ENCODE data around the gene DCDC2C. TPM values are rescaled to one million over a fixed set of nuclear protein-coding genes. Genes with fewer than 3 reads are reported as not detected.

DCDC2C gene
- total RNA-seq, 2 donors from 2014 or later = not detected

DNA sequence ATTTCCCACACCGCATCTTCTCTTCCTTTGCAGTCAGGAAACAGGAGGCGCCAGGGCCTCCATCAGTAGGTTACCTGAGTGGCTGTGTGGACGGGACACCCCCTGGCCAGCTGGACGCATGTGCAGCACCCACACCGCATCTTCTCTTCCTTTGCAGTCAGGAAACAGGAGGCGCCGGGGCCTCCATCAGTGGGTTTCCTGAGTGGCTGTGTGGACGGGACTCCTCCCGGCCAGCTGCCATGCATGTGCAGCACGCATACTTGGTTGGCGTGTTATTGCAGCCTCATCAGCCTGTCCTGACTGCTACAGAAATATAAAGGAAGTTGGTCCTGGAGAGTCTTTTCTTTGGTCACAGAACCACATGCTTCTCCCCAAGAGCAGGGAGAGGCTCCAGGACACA is 74.6 kb downstream of the DCDC2C start:
- Histone ChIP-seq H3K9me3 (no peaks in the 10 kb centered on the region), H3K4me3 (no peak overlapping the region), H3K27me3 (no peaks in the 10 kb centered on the region), H3K4me1 (no peaks in the 10 kb centered on the region), H3K9ac (ENCODE audit: low read depth in 2 of 2, low read length in 2 of 2) (no peak overlapping the region), H3K36me3 (no peaks in the 10 kb centered on the region), H3K27ac (no peak overlapping the region)
- TF ChIP-seq, protein P1, sequence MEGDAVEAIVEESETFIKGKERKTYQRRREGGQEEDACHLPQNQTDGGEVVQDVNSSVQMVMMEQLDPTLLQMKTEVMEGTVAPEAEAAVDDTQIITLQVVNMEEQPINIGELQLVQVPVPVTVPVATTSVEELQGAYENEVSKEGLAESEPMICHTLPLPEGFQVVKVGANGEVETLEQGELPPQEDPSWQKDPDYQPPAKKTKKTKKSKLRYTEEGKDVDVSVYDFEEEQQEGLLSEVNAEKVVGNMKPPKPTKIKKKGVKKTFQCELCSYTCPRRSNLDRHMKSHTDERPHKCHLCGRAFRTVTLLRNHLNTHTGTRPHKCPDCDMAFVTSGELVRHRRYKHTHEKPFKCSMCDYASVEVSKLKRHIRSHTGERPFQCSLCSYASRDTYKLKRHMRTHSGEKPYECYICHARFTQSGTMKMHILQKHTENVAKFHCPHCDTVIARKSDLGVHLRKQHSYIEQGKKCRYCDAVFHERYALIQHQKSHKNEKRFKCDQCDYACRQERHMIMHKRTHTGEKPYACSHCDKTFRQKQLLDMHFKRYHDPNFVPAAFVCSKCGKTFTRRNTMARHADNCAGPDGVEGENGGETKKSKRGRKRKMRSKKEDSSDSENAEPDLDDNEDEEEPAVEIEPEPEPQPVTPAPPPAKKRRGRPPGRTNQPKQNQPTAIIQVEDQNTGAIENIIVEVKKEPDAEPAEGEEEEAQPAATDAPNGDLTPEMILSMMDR (IDR thresholded peaks at IDR 0.05) = no peak
- no peak for DNase-seq
- intact Hi-C loops (cut with DNase I) = no loop called here

- intact Hi-C loops (cut with DNase I) = no loop called here
- H3K4me3 ChIP-seq = no peak overlapping the region
- TF ChIP-seq, protein P1 (IDR thresholded peaks at IDR 0.05) = no peak
- no peaks in the 10 kb centered on the region for H3K9me3 ChIP-seq
- H3K9ac ChIP-seq (ENCODE audit: low read depth in 2 of 2, low read length in 2 of 2) = no peak overlapping the region
- H3K27me3 ChIP-seq = no peaks in the 10 kb centered on the region
- no peak overlapping the region for H3K27ac ChIP-seq
- no peak for DNase-seq
- no peaks in the 10 kb centered on the region for H3K4me1 ChIP-seq
- no peaks in the 10 kb centered on the region for H3K36me3 ChIP-seq
These were observed 75.6 kb downstream of the DCDC2C start for GRCh38 chr2:3778851-3779495.

DNA sequence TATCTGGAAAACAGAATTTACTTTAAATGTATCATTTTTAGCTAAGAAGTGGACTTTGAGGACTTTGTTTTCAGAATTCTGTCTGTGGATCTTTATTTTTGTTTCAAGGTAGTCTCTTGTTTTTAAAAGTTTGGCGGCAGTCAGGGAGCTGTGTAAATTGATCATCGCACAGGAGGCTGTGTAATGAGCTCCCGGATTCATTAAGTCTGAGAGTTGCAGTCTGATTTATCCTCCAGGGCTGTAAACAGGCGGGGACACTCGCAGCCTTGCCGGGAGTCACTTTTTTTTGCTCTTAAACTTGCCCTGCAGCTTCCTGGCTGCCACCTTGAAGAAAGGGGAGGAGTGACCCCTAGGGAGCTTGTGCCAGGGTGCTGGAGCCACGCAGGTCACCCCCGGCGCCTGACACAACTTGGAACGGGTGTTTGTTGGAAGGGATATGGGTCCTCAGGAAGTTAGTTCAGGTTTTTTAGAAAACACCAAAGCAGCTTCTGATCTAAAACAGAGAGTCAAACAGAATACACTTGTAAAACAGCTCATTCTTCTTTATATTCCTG is 76.2 kb downstream of the DCDC2C start:
- H3K36me3 ChIP-seq = no peaks in the 10 kb centered on the region

GRCh38 chr2:3780477-3781402 is 77.4 kb downstream of the DCDC2C start:
- DNase-seq = peak; percentile 36
- no peak overlapping the region for H3K4me3 ChIP-seq
- no peak overlapping the region for H3K27ac ChIP-seq
- no peaks in the 10 kb centered on the region for H3K27me3 ChIP-seq
- H3K9ac ChIP-seq (ENCODE audit: low read depth in 2 of 2, low read length in 2 of 2) = no peak overlapping the region
- no peaks in the 10 kb centered on the region for H3K9me3 ChIP-seq
- intact Hi-C loops (cut with DNase I) = no loop called here
- no peaks in the 10 kb centered on the region for H3K4me1 ChIP-seq
- TF ChIP-seq, protein P1 (IDR thresholded peaks at IDR 0.05) = peak; percentile 30
- H3K36me3 ChIP-seq = no peaks in the 10 kb centered on the region

More for the DNA sequence above, 76.2 kb downstream of the DCDC2C start:
- intact Hi-C loops (cut with DNase I) = no loop called here
- no peak overlapping the region for H3K9ac ChIP-seq (ENCODE audit: low read depth in 2 of 2, low read length in 2 of 2)
- TF ChIP-seq, protein P1 (IDR thresholded peaks at IDR 0.05) = no peak
- DNase-seq = no peak
- H3K4me1 ChIP-seq = no peaks in the 10 kb centered on the region
- H3K4me3 ChIP-seq = no peak overlapping the region
- H3K27ac ChIP-seq = no peak overlapping the region
- H3K9me3 ChIP-seq = no peaks in the 10 kb centered on the region
- no peaks in the 10 kb centered on the region for H3K27me3 ChIP-seq

DNA sequence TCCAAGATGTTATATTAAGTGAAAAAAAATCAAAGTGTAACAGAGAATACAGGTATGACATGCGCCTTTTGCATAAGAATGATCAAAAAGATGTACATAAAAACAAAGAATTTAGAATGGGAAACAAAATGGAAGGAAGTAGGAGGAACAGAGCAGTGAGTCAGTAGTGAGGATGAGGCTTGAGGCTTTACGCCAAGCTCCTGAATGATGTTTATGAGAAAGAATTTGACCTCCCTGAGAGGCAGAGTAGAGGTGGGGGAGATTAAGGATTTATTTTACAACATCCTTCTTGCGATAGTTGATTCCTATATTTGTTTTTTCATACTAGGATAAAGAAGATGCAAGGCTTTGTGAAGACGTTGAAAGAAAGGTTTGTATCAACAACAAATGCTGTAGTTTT is 81.4 kb downstream of the DCDC2C start:
- intact Hi-C loops (cut with DNase I) = no loop called here
- Histone ChIP-seq H3K4me1 (no peaks in the 10 kb centered on the region), H3K4me3 (no peak overlapping the region), H3K9ac (ENCODE audit: low read depth in 2 of 2, low read length in 2 of 2) (no peak overlapping the region), H3K36me3 (no peaks in the 10 kb centered on the region), H3K27ac (no peak overlapping the region), H3K27me3 (no peaks in the 10 kb centered on the region), H3K9me3 (no peaks in the 10 kb centered on the region)
- TF ChIP-seq, protein P1 (IDR thresholded peaks at IDR 0.05) = no peak
- DNase-seq = no peak
